Hepatocyte (in vitro differentiated cells): ENCODE results near the gene RRAGA.

Experiments
- CTCF ChIP-seq: fragments of 200-600 bp; sonication (generic); IDR thresholded peaks from 2 replicates; pipeline ENCODE4 v1.5.1; 2016; ENCODE audit warnings: antibody characterized with exemption, mild to moderate bottlenecking; ENCODE audit not compliant: poor library complexity
- EZH2 ChIP-seq: fragments of 200-600 bp; sonication (generic); IDR thresholded peaks from 2 replicates; pipeline ENCODE4 v1.6.1; 2016; ENCODE audit warnings: antibody characterized with exemption, mild to moderate bottlenecking, borderline replicate concordance

DNA sequence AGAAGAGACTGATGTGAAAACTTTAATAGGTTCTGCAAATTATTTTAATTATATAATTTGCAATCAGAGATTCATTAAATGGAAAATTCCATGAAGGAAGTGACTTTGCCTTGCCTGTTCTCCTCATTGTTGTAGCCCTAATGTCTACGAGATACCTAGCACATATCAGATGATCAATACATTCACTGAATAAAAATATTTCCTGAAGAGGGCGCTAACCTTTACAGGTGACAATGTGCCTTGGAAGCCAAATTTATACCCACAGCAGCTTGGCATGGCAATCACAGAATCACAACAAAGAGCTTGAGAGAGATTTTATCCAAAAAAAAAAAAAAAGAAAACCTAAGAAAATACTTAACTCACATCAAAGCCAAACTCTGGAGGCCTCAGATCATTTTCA, 36.1 kb downstream of the RRAGA start:
- TF ChIP-seq CTCF (peak; percentile 41), EZH2 (no peak)
